GM21367 (cell line): ENCODE data around the gene WNK4.

Experiments used
- ATAC-seq: cut with Tn5 transposase; IDR thresholded peaks from one replicate; pipeline ENCODE4 v1.9.1; 2021; ENCODE audit not compliant: unreplicated experiment

WNK4 gene

GRCh38 chr17:42795465-42795864 is 15.1 kb downstream of the WNK4 start:
- no peak for ATAC-seq

DNA sequence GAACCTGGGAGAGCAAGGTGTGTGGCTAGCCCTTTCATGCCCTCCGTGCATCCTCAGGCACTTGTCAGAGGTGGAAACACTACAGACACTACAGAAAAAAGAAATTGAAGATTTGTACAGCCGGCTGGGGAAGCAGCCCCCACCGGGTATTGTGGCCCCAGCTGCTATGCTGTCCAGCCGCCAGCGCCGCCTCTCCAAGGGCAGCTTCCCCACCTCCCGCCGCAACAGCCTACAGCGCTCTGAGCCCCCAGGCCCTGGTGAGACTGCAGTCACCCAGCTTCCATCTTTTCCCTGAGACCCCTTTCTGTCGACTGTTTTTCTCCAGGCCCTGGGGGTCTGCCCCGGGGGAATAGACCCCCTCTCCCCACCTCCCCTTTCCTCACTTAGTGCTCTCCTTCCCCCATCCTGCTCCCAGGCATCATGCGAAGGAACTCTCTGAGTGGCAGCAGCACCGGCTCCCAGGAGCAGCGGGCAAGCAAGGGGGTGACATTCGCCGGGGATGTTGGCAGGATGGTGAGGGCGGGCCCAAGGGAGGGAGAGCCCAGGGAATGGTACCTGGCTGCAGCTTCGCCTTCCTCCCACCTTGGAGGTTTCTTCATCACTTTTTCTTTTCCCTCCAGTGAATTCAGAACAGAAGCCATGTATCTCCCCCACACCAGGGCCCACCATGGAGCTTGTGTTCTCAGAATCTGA is 15.8 kb downstream of the WNK4 start:
- ATAC-seq = no peak

DNA sequence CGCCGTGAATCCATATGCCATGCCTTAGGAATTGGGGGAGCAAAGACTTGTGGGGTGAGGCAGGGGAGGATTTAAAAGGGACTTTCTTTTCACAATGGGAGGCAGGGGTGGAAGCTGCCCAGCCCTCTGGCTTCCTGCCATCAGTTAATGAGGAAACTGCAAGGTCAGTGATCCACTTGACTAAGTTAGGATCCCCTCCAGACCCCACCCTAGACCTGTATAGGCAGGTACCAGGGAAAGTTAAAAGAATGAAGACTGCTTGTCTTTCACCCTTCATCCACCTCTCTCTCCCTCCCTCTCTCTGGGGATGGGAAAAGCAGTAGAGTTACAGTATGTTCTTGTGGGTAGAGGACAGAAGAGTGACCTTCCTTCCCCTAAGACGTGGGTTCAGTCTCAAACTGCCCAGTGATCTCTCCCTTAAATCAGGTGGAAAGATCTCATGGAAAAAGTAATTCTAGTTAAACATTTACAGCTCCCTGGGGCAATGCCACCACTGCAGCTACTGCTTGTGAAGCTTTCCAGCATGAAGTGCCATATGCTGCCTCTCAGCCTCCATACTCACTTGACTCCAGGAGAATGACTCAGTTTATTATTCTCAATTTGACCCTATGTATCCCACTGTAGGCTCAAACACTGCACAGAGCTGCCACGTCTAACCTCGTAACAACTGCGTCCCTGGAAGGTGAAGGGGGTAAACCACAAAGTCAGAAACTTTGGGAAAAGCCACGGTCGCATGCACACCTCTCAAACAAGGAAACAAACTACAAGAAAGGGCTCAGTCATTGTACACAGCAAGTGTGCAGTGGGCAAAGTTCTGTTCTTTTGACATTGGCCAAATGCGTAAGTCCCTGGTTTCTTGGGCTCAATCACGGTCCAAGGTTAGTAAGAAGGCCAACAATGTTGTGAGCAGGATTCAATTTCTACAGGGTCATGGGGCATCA is 16.9 kb downstream of the WNK4 start:
- ATAC-seq = no peak

GRCh38 chr17:42798011-42798382 is 17.6 kb downstream of the WNK4 start:
- no peak for ATAC-seq

- no peak for ATAC-seq
Measured at GRCh38 chr17:42798383-42799380, 18.3 kb downstream of the WNK4 start, which contains the start of the genes CNTD1 and COA3. Gene CNTD1, plus strand, starts transcription at chr17:42798861. Its CDS starts 207 bp downstream, at chr17:42799068. Gene COA3, minus strand, starts transcription at chr17:42798704. Its CDS starts 23 bp downstream, at chr17:42798681.

DNA sequence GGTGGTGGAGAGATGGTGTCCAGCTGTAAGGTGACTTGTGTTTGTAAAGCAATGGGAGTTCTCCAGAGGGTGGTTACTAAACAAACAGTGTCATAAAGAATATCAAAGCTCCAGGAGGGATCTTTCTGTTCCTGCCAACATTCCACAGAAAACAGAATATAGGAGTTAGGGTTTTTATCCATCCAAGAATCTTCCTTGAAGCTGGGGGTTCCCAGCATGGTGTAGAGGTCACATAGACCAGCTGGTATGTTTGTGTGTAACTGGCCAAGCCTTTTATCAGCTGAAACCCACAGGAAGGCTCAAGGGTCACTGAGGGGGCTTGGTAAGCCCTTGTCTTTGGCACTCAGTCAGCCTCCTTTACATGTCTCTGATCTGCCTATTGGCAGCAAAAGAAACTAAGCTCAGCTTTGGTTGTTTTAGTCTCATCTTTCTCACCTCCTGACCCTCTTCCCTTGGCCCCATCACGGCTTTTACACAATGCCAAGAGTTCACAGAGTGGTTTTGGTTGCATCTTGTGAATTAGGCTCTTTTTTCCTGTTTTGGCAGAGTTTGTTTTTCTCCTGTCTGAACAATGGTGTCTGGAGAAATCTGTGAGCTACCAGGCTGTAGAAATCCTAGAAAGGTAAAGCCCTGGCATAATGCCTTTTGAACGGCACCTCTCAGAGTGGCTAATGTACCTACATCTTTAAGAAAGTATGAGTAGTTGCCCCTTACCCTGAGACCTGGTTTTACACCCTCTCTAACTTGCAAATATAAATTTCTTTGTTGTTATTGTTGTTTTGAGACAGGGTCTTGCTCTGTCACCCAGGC is 22.9 kb downstream of the WNK4 start:
- no peak for ATAC-seq

GRCh38 chr17:42804918-42805367 is 24.5 kb downstream of the WNK4 start:
- no peak for ATAC-seq

GRCh38 chr17:42806249-42806648 is 25.8 kb downstream of the WNK4 start:
- no peak for ATAC-seq

DNA sequence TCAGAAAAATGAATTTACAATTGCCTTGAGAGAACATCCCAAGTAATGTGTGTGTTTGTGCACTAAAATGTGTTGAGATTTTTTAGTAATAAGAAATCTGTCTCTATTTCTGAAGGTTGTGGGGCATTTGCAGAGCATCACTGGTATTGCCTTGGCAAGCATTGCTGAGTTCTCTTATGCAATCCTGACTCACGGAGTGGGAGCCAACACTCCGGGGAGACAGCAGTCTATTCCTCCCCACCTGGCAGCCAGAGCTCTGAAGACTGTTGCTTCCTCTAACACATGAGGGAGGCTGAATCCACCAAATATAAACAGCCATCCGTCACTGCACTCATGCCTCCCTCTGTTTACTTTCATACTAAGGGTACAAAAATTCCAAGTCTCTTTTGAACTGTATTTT is 28.8 kb downstream of the WNK4 start:
- no peak for ATAC-seq

GRCh38 chr17:42814633-42815399 is 34.4 kb downstream of the WNK4 start:
- ATAC-seq = no peak

DNA sequence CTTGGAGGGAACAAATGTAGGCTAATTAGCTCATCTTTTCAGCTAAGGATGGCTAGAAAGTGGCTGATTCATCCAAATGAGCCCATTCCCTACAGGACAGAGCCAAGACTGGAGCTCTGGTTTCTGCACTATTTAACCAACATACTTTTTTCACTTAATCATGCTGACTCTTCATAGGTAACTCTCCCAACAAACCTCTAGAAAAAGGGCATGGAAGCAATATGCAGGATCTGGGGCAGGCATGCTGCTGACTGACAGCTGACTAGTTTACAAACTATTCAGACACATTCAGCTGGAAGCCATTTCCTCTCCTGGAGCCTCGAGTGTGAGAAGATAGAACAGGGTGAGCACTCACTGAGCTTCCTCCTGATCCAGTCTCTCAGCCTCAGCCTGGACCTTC is 37.5 kb downstream of the WNK4 start:
- no peak for ATAC-seq

- no peak for ATAC-seq
Measured at GRCh38 chr17:42818379-42818778, 38.0 kb downstream of the WNK4 start.

- ATAC-seq = no peak
Measured at GRCh38 chr17:42819939-42820535, 39.6 kb downstream of the WNK4 start.

DNA sequence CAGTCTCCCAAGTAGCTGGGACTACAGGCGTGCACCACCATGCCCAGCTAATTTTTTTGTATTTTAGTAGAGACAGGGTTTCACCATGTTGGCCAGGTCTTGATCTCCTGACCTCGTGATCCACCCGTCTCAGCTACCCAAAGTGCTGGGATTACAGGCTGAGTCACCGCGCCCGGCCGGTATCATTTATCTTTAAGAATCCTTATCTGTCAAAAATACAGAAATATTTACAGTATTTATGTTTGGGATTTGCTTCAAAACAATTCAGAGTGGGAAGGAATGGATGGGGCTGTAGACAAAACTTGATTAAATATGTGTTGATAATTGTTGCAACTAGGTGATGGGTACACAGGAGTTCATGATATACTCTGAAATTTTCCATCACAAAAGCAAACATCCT is 40.8 kb downstream of the WNK4 start:
- no peak for ATAC-seq

GRCh38 chr17:42827472-42827871 is 47.1 kb downstream of the WNK4 start:
- ATAC-seq = no peak

DNA sequence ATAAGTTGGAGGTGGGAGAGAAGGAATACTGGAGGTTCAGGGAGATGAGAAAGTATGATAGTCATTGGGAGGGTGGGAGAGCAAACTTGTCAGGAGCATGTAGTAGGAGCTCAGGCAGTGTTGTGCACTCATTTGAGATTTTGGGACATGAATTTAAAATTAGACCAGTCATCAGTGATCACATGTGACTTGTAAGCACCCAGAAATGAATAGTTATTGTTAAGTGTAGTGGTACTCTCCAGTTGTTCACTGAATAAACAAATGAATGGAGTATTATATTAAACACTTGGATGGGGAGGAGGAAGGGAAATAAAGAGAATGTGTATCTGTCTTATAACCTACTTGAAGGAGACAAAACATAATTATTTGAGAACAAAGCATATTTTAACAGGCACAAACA is 50.6 kb downstream of the WNK4 start:
- no peak for ATAC-seq

- peak; percentile 7 for ATAC-seq
Measured at GRCh38 chr17:42832213-42832933, 52.0 kb downstream of the WNK4 start.
